Neural crest cell (in vitro differentiated cells): Measurements from ENCODE around the gene TFCP2. TPM values are rescaled to one million over a fixed set of nuclear protein-coding genes. Genes with fewer than 3 reads are reported as not detected.

ENCODE experiments used
- DNase-seq: peaks from one replicate; pipeline ENCODE4 v3.0.0; 2021; ENCODE audit warnings: low read depth, mixed read lengths, low spot score
- H3K27ac Mint-ChIP-seq: one replicate; pipeline ENCODE4 v1.8.0; 2021; ENCODE audit warnings: mild to moderate bottlenecking, mixed read lengths; ENCODE audit not compliant: unreplicated experiment
- H3K27me3 Mint-ChIP-seq: 2 replicates; pipeline ENCODE4 v1.8.0; 2021; ENCODE audit warnings: low read depth, mild to moderate bottlenecking, mixed read lengths
- H3K36me3 Mint-ChIP-seq: 2 replicates; pipeline ENCODE4 v1.8.0; 2021; ENCODE audit warnings: low read depth, mild to moderate bottlenecking, mixed read lengths
- H3K4me1 Mint-ChIP-seq: 2 replicates; pipeline ENCODE4 v1.8.0; 2021; ENCODE audit warnings: mixed read lengths
- H3K4me3 Mint-ChIP-seq: one replicate; pipeline ENCODE4 v1.8.0; 2021; ENCODE audit warnings: mild to moderate bottlenecking, mixed read lengths
- H3K9me3 Mint-ChIP-seq: 2 replicates; pipeline ENCODE4 v1.8.0; 2021; ENCODE audit warnings: mixed read lengths
- CTCF ChIP-seq: fragments of 200-600 bp; sonication (generic); conservative IDR thresholded peaks from 2 replicates; pipeline ENCODE4 v1.5.0; 2021; ENCODE audit warnings: antibody characterized with exemption, mild to moderate bottlenecking
- total RNA-seq: library from RNA; stranded (reverse); gene quantifications from 2 replicates; pipeline ENCODE4 v1.2.1, GENCODE V29; 2021

Gene TFCP2
- total RNA-seq, 1 donor from 2014 or later, result 28.8 TPM

DNA sequence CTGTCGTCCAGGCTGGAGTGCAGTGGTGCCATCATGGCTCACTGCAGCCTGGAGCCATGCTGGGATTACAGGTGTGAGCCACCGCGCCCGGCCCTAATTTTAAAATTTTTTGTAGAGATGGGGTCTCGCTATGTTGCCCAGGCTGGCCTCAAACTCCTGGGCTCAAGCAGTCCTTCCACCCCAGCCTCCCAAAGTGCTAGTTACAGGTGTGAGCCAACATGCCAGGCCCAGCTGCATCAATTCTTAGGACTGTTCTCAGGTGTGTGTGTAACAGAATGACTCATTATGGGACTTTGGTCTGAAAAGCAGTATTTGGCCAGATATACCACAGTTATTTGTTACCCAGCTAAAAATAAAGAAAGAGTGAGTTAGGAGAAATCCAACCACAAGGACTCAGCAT, 107.4 kb downstream of the TFCP2 start:
- DNase-seq, result no peak
- Mint-ChIP-seq H3K27ac (no peak overlapping the region), H3K4me3 (no peak overlapping the region), H3K36me3 (peaks cover 14% of the 10 kb centered on the region), H3K4me1 (no peaks in the 10 kb centered on the region), H3K9me3 (no peaks in the 10 kb centered on the region), H3K27me3 (no peaks in the 10 kb centered on the region)
- TF ChIP-seq CTCF, result no peak

DNA sequence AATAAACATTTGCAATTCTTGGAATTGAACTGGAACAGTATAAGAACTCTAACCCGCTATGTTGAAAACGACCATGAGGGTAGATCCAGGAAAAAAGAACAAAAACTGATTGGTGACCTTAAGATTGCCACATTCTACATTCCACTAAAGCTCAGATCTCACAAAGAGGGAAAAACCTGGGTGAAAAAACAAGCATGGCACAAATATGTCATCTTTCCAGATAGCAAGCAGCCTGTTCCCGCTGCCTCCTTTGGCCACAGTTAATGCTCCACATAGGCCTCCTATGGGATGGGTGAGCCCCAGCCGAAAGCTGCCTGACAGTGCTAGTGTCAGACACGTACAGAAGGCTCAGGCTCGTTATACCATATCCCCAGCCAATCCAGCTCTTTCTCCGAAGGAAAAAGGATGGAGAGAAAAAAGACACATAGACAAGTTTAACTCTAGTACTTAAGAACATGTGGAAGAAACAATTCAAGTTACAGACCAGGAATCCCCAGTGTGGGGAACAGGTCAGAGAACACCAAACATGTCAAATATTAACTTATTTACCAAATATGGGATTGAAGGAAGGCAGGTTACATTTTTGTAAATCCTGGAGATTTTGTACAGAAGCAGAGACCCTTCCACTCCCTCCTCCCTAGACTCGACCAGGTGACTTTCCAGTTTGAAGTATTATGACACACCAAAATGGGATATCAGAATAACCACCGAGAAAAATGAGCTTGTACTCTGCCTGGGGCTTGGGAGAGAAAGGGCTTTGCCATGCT, 110.1 kb downstream of the TFCP2 start:
- Mint-ChIP-seq H3K27ac (no peak overlapping the region), H3K4me1 (no peaks in the 10 kb centered on the region), H3K4me3 (no peak overlapping the region), H3K9me3 (no peaks in the 10 kb centered on the region), H3K36me3 (peaks cover 14% of the 10 kb centered on the region), H3K27me3 (no peaks in the 10 kb centered on the region)
- no peak for DNase-seq
- no peak for TF ChIP-seq CTCF

DNA sequence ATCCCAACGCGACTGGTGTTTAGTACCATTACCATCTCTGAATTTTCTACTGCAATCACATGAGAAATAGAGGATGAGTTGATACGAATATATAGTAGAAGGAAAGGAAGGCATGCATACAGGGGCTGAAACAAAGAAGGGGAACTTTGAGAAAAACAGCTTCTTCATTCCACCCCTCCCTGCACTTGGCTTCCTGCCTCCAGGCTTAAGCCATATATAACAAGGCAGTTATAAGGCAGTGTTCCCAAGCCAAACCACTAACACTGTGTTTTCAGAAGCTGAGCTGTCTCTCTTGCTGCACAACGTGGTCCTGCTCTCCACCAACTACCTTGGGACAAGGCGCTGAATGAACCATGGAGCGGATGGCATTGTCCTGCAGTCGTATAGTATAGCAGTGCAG, 113.8 kb downstream of the TFCP2 start:
- Mint-ChIP-seq H3K27ac (no peak overlapping the region), H3K36me3 (peaks cover 11% of the 10 kb centered on the region), H3K4me1 (no peaks in the 10 kb centered on the region), H3K4me3 (no peak overlapping the region), H3K9me3 (no peaks in the 10 kb centered on the region), H3K27me3 (no peaks in the 10 kb centered on the region)
- no peak for DNase-seq
- no peak for TF ChIP-seq CTCF

DNA sequence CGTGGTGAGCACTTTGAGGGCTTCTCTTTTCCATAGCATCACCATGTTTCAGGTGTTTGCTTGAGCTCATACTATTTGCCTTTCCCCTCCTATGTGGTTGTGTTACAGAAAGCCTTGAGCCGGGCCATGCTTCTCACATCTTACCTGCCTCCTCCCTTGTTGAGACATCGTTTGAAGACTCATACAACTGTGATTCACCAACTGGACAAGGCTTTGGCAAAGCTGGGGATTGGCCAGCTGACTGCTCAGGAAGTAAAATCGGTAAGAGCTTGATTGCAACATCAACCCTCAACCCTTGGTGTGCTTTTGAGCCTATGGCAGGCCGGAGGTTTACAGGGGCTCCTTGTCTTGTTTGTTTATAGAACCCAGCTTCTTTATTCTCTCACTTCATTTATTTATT, 116.7 kb downstream of the TFCP2 start:
- Mint-ChIP-seq H3K4me3 (no peak overlapping the region), H3K27me3 (no peaks in the 10 kb centered on the region), H3K27ac (no peak overlapping the region), H3K36me3 (peaks cover 14% of the 10 kb centered on the region), H3K4me1 (no peaks in the 10 kb centered on the region), H3K9me3 (no peaks in the 10 kb centered on the region)
- TF ChIP-seq CTCF, result no peak
- DNase-seq, result no peak

- Mint-ChIP-seq H3K27ac (no peak overlapping the region), H3K27me3 (no peaks in the 10 kb centered on the region), H3K4me1 (no peaks in the 10 kb centered on the region), H3K4me3 (no peak overlapping the region), H3K36me3 (peaks cover 14% of the 10 kb centered on the region), H3K9me3 (no peaks in the 10 kb centered on the region)
- no peak for TF ChIP-seq CTCF
- DNase-seq, result no peak
Measured at GRCh38 chr12:51055060-51055459, 117.9 kb downstream of the TFCP2 start.
